Measurements from ENCODE around the gene DEGS2. TPM values are rescaled to one million over a fixed set of nuclear protein-coding genes. Genes with fewer than 3 reads are reported as not detected.

Gene DEGS2
- total RNA-seq, 1 donor from 2014 or later: 0.06 TPM

DNA sequence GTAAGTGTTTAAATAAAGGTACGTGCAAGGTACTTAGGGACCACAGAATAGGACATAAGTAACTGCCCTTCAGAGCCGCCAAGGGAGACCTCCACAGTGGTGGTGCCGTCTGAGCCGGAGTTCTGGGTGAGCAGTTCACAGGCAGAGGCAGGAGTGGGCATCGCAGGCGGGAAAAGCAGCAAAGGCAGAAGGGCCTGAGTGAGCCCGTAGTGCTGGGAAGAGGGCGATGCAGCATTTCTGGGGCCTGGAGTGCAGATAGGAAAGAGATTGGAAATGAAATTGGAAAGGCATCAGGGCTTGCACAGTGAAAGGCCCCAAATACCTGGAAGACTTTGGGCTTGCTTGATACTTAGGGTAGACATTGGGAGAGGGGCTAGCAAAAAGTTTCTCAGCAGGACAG is 61.3 kb downstream of the DEGS2 start:
- no peak overlapping the region for H3K4me3 ChIP-seq (ENCODE audit: low read depth, low read length)
- no peak for DNase-seq (ENCODE audit: low read depth)
- TF ChIP-seq, protein P1, sequence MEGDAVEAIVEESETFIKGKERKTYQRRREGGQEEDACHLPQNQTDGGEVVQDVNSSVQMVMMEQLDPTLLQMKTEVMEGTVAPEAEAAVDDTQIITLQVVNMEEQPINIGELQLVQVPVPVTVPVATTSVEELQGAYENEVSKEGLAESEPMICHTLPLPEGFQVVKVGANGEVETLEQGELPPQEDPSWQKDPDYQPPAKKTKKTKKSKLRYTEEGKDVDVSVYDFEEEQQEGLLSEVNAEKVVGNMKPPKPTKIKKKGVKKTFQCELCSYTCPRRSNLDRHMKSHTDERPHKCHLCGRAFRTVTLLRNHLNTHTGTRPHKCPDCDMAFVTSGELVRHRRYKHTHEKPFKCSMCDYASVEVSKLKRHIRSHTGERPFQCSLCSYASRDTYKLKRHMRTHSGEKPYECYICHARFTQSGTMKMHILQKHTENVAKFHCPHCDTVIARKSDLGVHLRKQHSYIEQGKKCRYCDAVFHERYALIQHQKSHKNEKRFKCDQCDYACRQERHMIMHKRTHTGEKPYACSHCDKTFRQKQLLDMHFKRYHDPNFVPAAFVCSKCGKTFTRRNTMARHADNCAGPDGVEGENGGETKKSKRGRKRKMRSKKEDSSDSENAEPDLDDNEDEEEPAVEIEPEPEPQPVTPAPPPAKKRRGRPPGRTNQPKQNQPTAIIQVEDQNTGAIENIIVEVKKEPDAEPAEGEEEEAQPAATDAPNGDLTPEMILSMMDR (conservative IDR thresholded peaks at IDR 0.05; ENCODE audit: low read depth, low read length): no peak

DNA sequence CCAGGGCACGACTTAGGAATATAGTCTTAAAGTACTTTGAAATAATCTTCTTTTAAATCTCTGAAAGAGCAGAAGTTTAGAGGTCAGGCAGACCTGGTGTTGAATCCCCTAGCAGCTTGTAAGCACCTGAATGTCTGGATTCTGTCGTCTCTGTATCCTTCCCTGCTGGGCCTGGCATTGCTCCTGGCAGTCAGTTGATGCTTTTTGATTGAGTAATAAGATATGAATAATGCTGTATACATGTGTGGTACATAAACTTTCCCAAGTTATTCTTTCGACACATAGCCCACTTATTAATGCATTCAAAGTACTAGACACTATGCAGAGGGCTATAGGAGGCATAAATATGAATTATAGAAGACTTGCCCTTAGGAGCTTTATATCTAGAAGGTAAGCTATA is 62.8 kb downstream of the DEGS2 start:
- TF ChIP-seq, protein P1 (conservative IDR thresholded peaks at IDR 0.05; ENCODE audit: low read depth, low read length): no peak
- no peak overlapping the region for H3K4me3 ChIP-seq (ENCODE audit: low read depth, low read length)
- no peak for DNase-seq (ENCODE audit: low read depth)

Other genes with a start within 250 kb of the DEGS2 start
- 24.6 and 69.2 TPM in 2 replicates for gene EVL, start 94.2 kb downstream of the DEGS2 start, total RNA-seq
- gene YY1, start 79.5 kb upstream of the DEGS2 start, total RNA-seq: 41.9 and 45.2 TPM in 2 replicates
- gene SLC25A29, start 146.8 kb upstream of the DEGS2 start, total RNA-seq: 51.6 and 106 TPM in 2 replicates
- gene SLC25A47, start 163.7 kb upstream of the DEGS2 start, total RNA-seq: not detected in 2 replicates
- gene WDR25, start 216.8 kb upstream of the DEGS2 start, total RNA-seq: 12.9 and 13.0 TPM in 2 replicates